SW 1271 (cell line): Measurements from ENCODE around the gene C17orf107.
A peak's percentile ranks its signal among the peaks of the same experiment; 100 is the strongest.
"Not testable (repeated sequence)": the region's sequence is repeated elsewhere in the genome, so short reads cannot be mapped to it uniquely, and the experiment has no call there.

Experiments
- DNase-seq, 2 experiments: peaks; one replicate each; lab custom pipeline; 2025; lab: John Stamatoyannopoulos, UW

Gene C17orf107

DNA sequence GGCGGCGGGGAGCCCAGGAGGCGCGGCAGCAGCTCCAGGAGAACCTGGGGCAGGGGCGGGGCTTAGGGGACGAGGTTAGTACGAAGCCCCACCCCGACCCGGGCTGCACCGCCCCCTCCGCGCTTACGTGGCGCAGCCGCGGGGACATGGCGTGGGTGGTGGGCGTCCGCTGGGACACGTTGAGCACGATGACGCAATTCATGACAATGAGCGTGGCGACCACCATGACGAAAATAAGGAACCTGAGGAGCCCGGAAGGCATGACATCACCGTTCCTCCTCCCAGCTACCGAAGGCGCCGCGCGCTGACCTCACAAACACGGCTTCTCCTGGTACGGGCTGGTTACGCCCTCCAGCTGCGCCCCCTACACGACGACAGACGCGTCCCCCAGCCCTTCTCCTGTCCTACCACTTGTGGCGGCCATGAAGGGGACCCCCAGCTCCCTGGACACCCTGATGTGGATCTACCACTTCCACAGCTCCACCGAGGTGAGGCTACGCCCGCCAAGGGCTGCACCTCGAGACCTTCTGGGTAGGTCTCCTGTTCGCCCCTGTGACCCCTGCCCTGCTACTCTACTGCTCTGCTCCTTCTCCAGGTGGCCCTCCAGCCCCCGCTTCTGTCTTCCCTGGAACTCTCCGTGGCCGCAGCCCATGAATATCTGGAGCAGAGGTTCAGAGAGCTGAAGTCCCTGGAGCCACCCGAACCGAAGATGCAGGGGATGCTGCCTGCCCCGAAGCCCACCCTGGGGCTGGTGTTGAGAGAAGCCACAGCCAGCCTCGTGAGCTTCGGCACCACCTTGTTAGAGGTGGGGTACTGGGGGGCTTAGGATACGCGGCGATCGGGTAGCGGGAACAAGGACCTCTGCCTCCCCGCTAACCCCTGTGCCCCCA lies at the start of gene C17orf107:
C17orf107 (plus strand) TSS at position 196 of the 890 bp plus-strand sequence; CDS start at position 423, 227 bp downstream.
- DNase-seq = no peak

GRCh38 chr17:4850246-4850645 lies 49.1 kb upstream of the C17orf107 start:
- DNase-seq = no peak

- DNase-seq = no peak
Observed at GRCh38 chr17:4851084-4851483, 48.3 kb upstream of the C17orf107 start.

- no peak for DNase-seq
Observed at GRCh38 chr17:4852567-4853207, 46.6 kb upstream of the C17orf107 start.

DNA sequence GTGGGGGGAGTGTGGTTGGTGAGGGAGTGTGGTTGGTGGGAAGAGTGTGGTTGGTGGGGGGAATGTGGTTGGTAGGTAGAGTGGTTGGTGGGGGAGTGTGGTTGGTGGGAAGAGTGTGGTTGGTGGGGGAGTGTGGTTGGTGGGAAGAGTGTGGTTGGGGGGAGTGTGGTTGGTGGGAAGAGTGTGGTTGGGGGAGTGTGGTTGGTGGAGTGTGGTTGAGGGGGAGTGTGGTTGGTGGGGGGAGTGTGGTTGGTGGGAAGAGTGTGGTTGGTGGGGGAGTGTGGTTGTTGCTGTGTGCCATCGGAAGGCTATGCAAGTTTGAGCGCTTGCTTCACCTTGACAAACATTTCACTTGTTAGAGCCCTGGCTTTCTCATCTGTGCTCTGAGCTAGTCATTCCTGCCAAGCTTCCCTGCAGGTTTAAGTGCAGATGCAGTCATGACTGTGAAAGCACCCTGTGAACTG lies 46.1 kb upstream of the C17orf107 start:
- no peak for DNase-seq

DNA sequence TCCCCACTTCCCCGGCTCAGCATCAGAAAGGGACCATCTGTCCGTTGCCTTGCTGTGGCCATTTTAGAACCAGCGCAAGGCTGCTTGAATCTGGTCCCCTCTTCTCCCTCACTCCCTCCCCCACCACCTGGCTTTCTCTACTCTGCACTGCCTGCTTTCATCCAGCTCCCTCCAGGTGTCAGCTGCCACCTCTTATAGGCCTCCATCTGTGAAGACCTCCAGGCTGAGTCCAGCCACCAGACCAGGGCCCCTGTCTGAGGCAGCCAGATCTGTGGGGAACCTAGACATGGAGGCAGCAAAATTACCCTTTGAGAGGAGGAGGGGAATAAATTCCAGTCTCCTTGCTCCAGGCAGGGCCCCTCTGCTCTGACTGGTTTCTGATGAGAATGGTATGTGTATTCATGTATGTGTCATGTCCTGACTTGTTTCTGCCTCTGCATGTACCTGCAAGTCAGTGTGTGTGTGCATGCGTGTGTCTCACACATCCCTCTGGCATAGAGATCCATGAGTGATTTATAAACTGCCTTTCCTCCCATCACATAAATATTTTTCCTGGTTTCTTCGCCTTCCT lies 45.1 kb upstream of the C17orf107 start:
- no peak for DNase-seq

- DNase-seq = no peak
Observed at GRCh38 chr17:4856271-4856936, 42.9 kb upstream of the C17orf107 start.

DNA sequence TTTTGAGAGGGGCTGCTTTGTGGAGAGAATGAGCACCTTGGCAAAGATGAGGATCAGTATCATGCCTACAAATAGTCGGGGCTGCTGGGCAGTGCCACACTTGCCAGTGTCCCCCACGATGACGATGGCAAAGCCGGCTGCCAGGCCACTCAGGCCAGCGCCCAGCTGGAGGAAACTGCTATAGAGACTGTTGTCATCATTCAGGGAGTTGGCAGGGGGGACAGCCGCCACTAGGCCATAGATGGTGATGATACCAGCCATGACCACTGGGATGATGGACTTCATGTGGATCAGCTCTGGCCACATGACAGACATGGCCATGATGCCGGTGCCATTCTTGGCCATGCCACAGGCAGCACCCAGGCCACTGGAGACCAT lies 42.4 kb upstream of the C17orf107 start:
- DNase-seq = no peak

- DNase-seq = not testable (repeated sequence)
Observed at GRCh38 chr17:4857347-4857746, 42.0 kb upstream of the C17orf107 start.

- no peak for DNase-seq
Observed at GRCh38 chr17:4858068-4858881, 41.1 kb upstream of the C17orf107 start.

DNA sequence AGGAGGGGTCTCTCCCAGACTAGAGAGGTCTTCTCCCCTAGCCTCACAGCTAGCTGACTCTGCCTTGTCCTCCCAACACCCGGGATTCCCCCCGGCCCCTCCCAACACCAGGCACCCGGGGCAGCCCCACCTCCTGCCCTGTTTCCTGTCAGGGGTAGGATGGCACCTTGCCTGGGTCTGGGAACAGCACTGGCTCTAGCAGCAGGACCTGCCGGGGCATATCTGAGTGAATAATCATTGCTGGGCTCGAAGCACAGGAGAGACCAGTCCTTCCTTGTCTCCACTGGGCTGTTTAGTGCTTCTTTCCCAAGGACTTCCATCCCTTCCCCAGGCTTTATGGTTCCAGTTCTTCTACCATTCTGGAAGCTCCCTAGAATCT lies 40.5 kb upstream of the C17orf107 start:
- DNase-seq = peak in 1 of 2 experiments; percentile 12

DNA sequence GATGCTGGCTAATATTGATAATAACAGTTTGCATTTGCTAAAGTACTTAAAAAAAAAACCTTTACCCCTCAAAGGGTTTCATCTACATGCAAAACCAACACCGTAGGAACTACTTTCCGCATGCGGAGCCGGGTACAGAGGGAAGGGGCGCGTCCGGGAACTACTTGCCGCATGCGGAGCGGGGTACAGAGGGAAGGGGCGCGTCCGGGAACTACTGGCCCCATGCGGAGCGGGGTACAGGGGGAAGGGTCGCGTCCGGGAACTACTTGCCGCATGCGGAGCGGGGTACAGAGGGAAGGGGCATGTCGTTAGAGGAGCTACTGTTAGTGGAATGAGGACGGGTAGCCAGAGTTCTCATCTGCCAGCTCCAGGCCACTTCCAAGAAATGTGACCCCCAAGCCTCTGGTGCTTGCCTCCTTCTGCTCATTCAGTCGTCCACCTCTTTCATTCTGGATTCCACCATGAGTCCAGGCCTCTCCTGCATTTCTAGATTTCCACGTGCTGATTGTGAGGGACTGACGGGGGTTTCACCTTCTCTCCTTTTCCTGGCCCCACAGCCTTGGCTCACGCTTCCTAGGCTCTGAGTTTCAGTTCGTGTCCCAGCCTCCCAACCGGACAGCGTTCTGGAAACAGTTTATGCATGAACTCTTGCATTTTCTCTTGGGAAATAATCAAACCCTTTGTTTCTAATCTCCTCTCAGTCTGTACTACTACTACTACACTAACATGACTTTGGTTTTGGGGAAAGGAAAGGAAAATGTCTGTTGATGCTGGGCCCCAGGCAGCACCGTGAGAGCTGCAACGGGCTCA lies 39.3 kb upstream of the C17orf107 start:
- DNase-seq = no peak

GRCh38 chr17:4860651-4861050 lies 38.7 kb upstream of the C17orf107 start:
- no peak for DNase-seq

- no peak for DNase-seq
Observed at GRCh38 chr17:4861052-4861451, 38.3 kb upstream of the C17orf107 start.

GRCh38 chr17:4862720-4863119 lies 36.6 kb upstream of the C17orf107 start:
- no peak for DNase-seq

GRCh38 chr17:4863321-4863720 lies 36.0 kb upstream of the C17orf107 start:
- DNase-seq = no peak

DNA sequence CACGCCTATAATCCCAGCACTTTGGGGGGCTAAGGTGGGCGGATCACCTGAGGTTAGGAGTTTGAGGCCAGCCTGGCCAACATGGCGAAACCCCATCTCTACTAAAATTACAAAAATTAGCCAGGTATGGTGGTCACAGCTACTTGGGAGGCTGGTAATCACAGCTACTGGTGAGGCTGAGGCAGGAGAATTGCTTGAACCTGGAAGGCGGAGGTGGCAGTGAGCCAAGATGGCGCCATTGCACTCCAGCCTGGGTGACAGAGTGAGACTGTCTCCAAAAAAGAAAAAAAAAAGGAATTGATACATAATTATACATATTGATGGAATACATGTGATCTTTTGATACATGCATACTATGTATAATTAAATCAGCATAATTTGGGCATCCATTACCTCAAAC lies 31.8 kb upstream of the C17orf107 start:
- DNase-seq = not testable (repeated sequence)

- not testable (repeated sequence) for DNase-seq
Observed at GRCh38 chr17:4869058-4869998, 30.0 kb upstream of the C17orf107 start.

GRCh38 chr17:4870855-4871254 lies 28.5 kb upstream of the C17orf107 start:
- no peak for DNase-seq
